Activated CD4-positive, alpha-beta T cell treated with anti-CD3 and anti-CD28 coated beads for 36 hours (primary cell): ENCODE data around the gene DONSON. TPM values are rescaled to one million over a fixed set of nuclear protein-coding genes. Genes with fewer than 3 reads are reported as not detected.

Source experiments
- ATAC-seq: fragments of 200-7000 bp; cut with Tn5 transposase; one replicate; pipeline ENCODE4 v1.10.0; 2021; ENCODE audit warnings: mild to moderate bottlenecking, moderate library complexity
- CTCF ChIA-PET: fragments of 350-600 bp; sonication (Branson Sonifier 250); formaldehyde crosslinking; loops from one replicate; lab custom pipeline; 2021; ENCODE audit warnings: antibody characterized with exemption; lab: Charles Lee
- POLR2A ChIA-PET: fragments of 350-600 bp; sonication (Branson Sonifier 250); formaldehyde crosslinking; loops from one replicate; lab custom pipeline; 2021; ENCODE audit warnings: antibody characterized with exemption, inconsistent platforms; lab: Charles Lee
- DNase-seq: peaks from one replicate; pipeline ENCODE4 v3.0.0-alpha.2; 2020
- H3K27ac Mint-ChIP-seq: one replicate; pipeline ENCODE4 v1.8.0; 2021; ENCODE audit warnings: mixed read lengths
- H3K27me3 Mint-ChIP-seq: one replicate; pipeline ENCODE4 v1.8.0; 2021; ENCODE audit warnings: mixed read lengths
- H3K36me3 Mint-ChIP-seq: one replicate; pipeline ENCODE4 v1.8.0; 2021; ENCODE audit warnings: low read depth, mixed read lengths
- H3K4me1 Mint-ChIP-seq: one replicate; pipeline ENCODE4 v1.8.0; 2021; ENCODE audit warnings: mixed read lengths
- H3K4me3 Mint-ChIP-seq: one replicate; pipeline ENCODE4 v1.8.0; 2021; ENCODE audit warnings: mild to moderate bottlenecking, moderate library complexity, mixed read lengths
- H3K9me3 Mint-ChIP-seq: one replicate; pipeline ENCODE4 v1.8.0; 2021; ENCODE audit warnings: low read depth, mixed read lengths
- intact Hi-C, 2 experiments: fragments of 100-400 bp; cut with DNase I in 1 of 2; cut with micrococcal nuclease in 1 of 2; formaldehyde crosslinking; loops; one replicate each; pipeline versions ENCODE4 v1.14.2 to v1.15.1; 2022 to 2024; cut with DNase I, micrococcal nuclease
- total RNA-seq, 2 experiments: library from RNA; stranded (reverse); gene quantifications; one replicate each; pipeline ENCODE4 v1.2.3, GENCODE V29; 2021

DONSON gene
- total RNA-seq, 2 experiments from 2014 or later, result 39.5 to 41.8 TPM

- POLR2A ChIA-PET, result interaction anchor here (0.6 kb wide), 2 partner anchors 40 to 82 kb away, joined by 3 read pairs; no protein-coding TSS in a partner anchor
- H3K4me3 Mint-ChIP-seq, result peak overlapping the region; percentile 85
- H3K27me3 Mint-ChIP-seq, result no peaks in the 10 kb centered on the region
- no peaks in the 10 kb centered on the region for H3K9me3 Mint-ChIP-seq
- CTCF ChIA-PET, result interaction anchor here (0.6 to 1.5 kb wide), 7 partner anchors 14 to 326 kb away, joined by 3 to 4 read pairs (median 3); no protein-coding TSS in a partner anchor
- ATAC-seq (no peak), DNase-seq (peak; percentile 37)
- H3K27ac Mint-ChIP-seq, result peak overlapping the region; percentile 98
- H3K4me1 Mint-ChIP-seq, result peaks cover 28% of the 10 kb centered on the region
- H3K36me3 Mint-ChIP-seq, result peaks cover 61% of the 10 kb centered on the region
- intact Hi-C loops, result loop anchor here (5.0 kb wide), 6 partner anchors 159 to 1809 kb away; partner anchors contain the start of genes ATP5PO (in 1 of the 2), CFAP298 (in 1 of the 2), IFNAR2 (in 1 of the 2) and PAXBP1 (in 1 of the 2)
These were observed 47.3 kb downstream of the DONSON start for GRCh38 chr21:33541105-33541711.

GRCh38 chr21:33540711-33541104 is 47.8 kb downstream of the DONSON start:
- intact Hi-C loops, result loop anchor here (5.0 kb wide), 6 partner anchors 158 to 1808 kb away; partner anchors contain the start of genes ATP5PO (in 1 of the 2), CFAP298 (in 1 of the 2), IFNAR2 (in 1 of the 2) and PAXBP1 (in 1 of the 2)
- peak overlapping the region; percentile 98 for H3K27ac Mint-ChIP-seq

GRCh38 chr21:33539616-33540015 is 48.9 kb downstream of the DONSON start:
- no peak overlapping the region for H3K27ac Mint-ChIP-seq
- ATAC-seq, result no peak
- no peaks in the 10 kb centered on the region for H3K9me3 Mint-ChIP-seq
- CTCF ChIA-PET, result interaction anchor here (0.9 kb wide), 1 partner anchor 48 kb away, joined by 3 read pairs; the partner anchor contains the start of gene DNAJC28
- H3K4me1 Mint-ChIP-seq, result peaks cover 17% of the 10 kb centered on the region
- peaks cover 63% of the 10 kb centered on the region for H3K36me3 Mint-ChIP-seq
- POLR2A ChIA-PET, result interaction anchor here (0.7 to 1.6 kb wide), 2 partner anchors 59 to 66 kb away, joined by 3 to 4 read pairs; partner anchors contain the start of gene TMEM50B
- no peaks in the 10 kb centered on the region for H3K27me3 Mint-ChIP-seq
- H3K4me3 Mint-ChIP-seq, result no peak overlapping the region
- no peak for DNase-seq
- intact Hi-C loops, result loop anchor here (5.0 kb wide), 6 partner anchors 157 to 1807 kb away; partner anchors contain the start of genes ATP5PO (in 1 of the 2), CFAP298 (in 1 of the 2), IFNAR2 (in 1 of the 2) and PAXBP1 (in 1 of the 2)

More at GRCh38 chr21:33540711-33541104, 47.8 kb downstream of the DONSON start:
- ATAC-seq (no peak), DNase-seq (no peak)
- H3K27me3 Mint-ChIP-seq, result no peaks in the 10 kb centered on the region
- ChIA-PET POLR2A (interaction anchor here (0.6 to 1.6 kb wide), 3 partner anchors 41 to 82 kb away, joined by 3 to 4 read pairs (median 3); partner anchors contain the start of gene TMEM50B), CTCF (interaction anchor here (0.6 to 1.5 kb wide), 5 partner anchors 14 to 326 kb away, joined by 3 read pairs; no protein-coding TSS in a partner anchor)
- H3K4me3 Mint-ChIP-seq, result peak overlapping the region; percentile 85
- H3K36me3 Mint-ChIP-seq, result peaks cover 57% of the 10 kb centered on the region
- peaks cover 22% of the 10 kb centered on the region for H3K4me1 Mint-ChIP-seq
- H3K9me3 Mint-ChIP-seq, result no peaks in the 10 kb centered on the region

- ChIA-PET POLR2A (no interaction called here), CTCF (interaction anchor here (0.7 to 2.0 kb wide), 3 partner anchors 34 to 69 kb away, joined by 3 to 9 read pairs (median 4); no protein-coding TSS in a partner anchor)
- Mint-ChIP-seq H3K4me3 (no peak overlapping the region), H3K36me3 (peaks cover 69% of the 10 kb centered on the region), H3K9me3 (no peaks in the 10 kb centered on the region), H3K4me1 (peaks cover 17% of the 10 kb centered on the region), H3K27me3 (no peaks in the 10 kb centered on the region), H3K27ac (no peak overlapping the region)
- intact Hi-C loops, result no loop called here
- no peak for ATAC-seq
- DNase-seq, result no peak
These were observed 51.3 kb downstream of the DONSON start for GRCh38 chr21:33537212-33537611.

- Mint-ChIP-seq H3K27ac (peak overlapping the region; percentile 19), H3K4me1 (no peaks in the 10 kb centered on the region), H3K4me3 (no peak overlapping the region), H3K9me3 (no peaks in the 10 kb centered on the region), H3K36me3 (peaks cover 60% of the 10 kb centered on the region), H3K27me3 (no peaks in the 10 kb centered on the region)
- DNase-seq (no peak), ATAC-seq (no peak)
- ChIA-PET POLR2A (interaction anchor here (0.7 kb wide), 1 partner anchor 51 kb away, joined by 6 read pairs; the partner anchor contains the start of gene TMEM50B), CTCF (no interaction called here)
- intact Hi-C loops, result loop anchor here in 1 of 2 experiments (5.0 kb wide), 1 partner anchor 36 kb away; no protein-coding TSS in a partner anchor
These were observed 57.5 kb downstream of the DONSON start for GRCh38 chr21:33531007-33531406.

Other genes starting within 250 kb of the DONSON start
- 10 to 100 TPM; 16.4 to 18.9 TPM for gene IFNGR2, start 185.3 kb downstream of the DONSON start, total RNA-seq
- gene TMEM50B, start 108.7 kb downstream of the DONSON start, total RNA-seq, result 10 to 100 TPM; 13.6 to 15.2 TPM
- gene DNAJC28, start 97.0 kb downstream of the DONSON start, total RNA-seq, result under 1 TPM; 0.37 to 0.43 TPM
- 100 to 1,000 TPM; 223 to 231 TPM for gene GART, start 46.6 kb downstream of the DONSON start, total RNA-seq
- 100 to 1,000 TPM; 299 to 380 TPM for gene SON, start 45.6 kb downstream of the DONSON start, total RNA-seq
- 10 to 100 TPM; 31.4 to 35.2 TPM for gene CRYZL1, start 53.1 kb upstream of the DONSON start, total RNA-seq
- gene ITSN1, start 53.8 kb upstream of the DONSON start, total RNA-seq, result 1 to 10 TPM; 5.7 to 7.3 TPM